ENCODE data around the gene PIEZO2.

- TF ChIP-seq POLR2A (IDR thresholded peaks at IDR 0.05): no peak
- TF ChIP-seq, protein P1, sequence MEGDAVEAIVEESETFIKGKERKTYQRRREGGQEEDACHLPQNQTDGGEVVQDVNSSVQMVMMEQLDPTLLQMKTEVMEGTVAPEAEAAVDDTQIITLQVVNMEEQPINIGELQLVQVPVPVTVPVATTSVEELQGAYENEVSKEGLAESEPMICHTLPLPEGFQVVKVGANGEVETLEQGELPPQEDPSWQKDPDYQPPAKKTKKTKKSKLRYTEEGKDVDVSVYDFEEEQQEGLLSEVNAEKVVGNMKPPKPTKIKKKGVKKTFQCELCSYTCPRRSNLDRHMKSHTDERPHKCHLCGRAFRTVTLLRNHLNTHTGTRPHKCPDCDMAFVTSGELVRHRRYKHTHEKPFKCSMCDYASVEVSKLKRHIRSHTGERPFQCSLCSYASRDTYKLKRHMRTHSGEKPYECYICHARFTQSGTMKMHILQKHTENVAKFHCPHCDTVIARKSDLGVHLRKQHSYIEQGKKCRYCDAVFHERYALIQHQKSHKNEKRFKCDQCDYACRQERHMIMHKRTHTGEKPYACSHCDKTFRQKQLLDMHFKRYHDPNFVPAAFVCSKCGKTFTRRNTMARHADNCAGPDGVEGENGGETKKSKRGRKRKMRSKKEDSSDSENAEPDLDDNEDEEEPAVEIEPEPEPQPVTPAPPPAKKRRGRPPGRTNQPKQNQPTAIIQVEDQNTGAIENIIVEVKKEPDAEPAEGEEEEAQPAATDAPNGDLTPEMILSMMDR (IDR thresholded peaks at IDR 0.05): no peak
Measured at GRCh38 chr18:10877987-10878386, 271.4 kb downstream of the PIEZO2 start.

Measured in heart left ventricle (tissue), 13 donors.